Keratinocyte (primary cell): ENCODE results near the gene MEGF11. TPM values are rescaled to one million over a fixed set of nuclear protein-coding genes. Genes with fewer than 3 reads are reported as not detected.

Experiments used
- DNase-seq: peaks from one replicate; pipeline ENCODE4 v3.0.0-alpha.2; 2011; ENCODE audit warnings: low read depth, missing footprints, low spot score
- FAIRE-seq: peaks from 2 replicates; lab custom pipeline; 2011; peaks lifted over from hg19 to GRCh38; lab: Jason Lieb, UNC
- H2AFZ ChIP-seq: 2 replicates; pipeline ENCODE4 v1.6.0; 2012; ENCODE audit warnings: low read length, control low read depth, inconsistent platforms; ENCODE audit not compliant: control insufficient read depth
- H3K27ac ChIP-seq: 2 replicates; pipeline ENCODE4 v1.5.1; 2011; ENCODE audit warnings: low read length; ENCODE audit not compliant: control insufficient read depth, insufficient read depth
- H3K27me3 ChIP-seq: 3 replicates; pipeline ENCODE4 v1.6.0; 2011; ENCODE audit warnings: low read length; ENCODE audit not compliant: control insufficient read depth, insufficient read depth; ENCODE audit errors: extremely low read depth
- H3K36me3 ChIP-seq, 2 experiments: 2 replicates in 1 of 2; 3 replicates in 1 of 2; pipeline ENCODE4 v1.5.1; 2011; ENCODE audit warnings: low read length in 2 of 2, mild to moderate bottlenecking in 1 of 2; ENCODE audit not compliant: control insufficient read depth in 2 of 2, insufficient read depth in 2 of 2; ENCODE audit errors: extremely low read depth in 1 of 2
- H3K4me1 ChIP-seq: 3 replicates; pipeline ENCODE4 v1.5.1; 2011; ENCODE audit warnings: low read length; ENCODE audit not compliant: control insufficient read depth, insufficient read depth; ENCODE audit errors: extremely low read depth
- H3K4me2 ChIP-seq: 3 replicates; pipeline ENCODE4 v1.6.0; 2011; ENCODE audit warnings: low read depth, low read length; ENCODE audit not compliant: control insufficient read depth, insufficient read depth; ENCODE audit errors: extremely low read depth
- H3K4me3 ChIP-seq, 3 experiments: fragments of 200-600 bp in 1 of 3; sonication (generic) in 1 of 3; 2 replicates in 2 of 3; 3 replicates in 1 of 3; pipeline ENCODE4 v1.5.1; 2011 to 2016; ENCODE audit warnings: low read length in 3 of 3, mild to moderate bottlenecking in 3 of 3, control low read depth in 2 of 3, inconsistent platforms in 1 of 3, low read depth in 1 of 3, mixed read lengths in 1 of 3, mixed run types in 1 of 3, moderate library complexity in 1 of 3; ENCODE audit not compliant: control insufficient read depth in 2 of 3, insufficient read depth in 2 of 3; ENCODE audit errors: extremely low read depth in 1 of 3
- H3K79me2 ChIP-seq: 2 replicates; pipeline ENCODE4 v1.6.0; 2012; ENCODE audit warnings: low read length; ENCODE audit not compliant: control insufficient read depth, insufficient read depth
- H3K9ac ChIP-seq: 3 replicates; pipeline ENCODE4 v1.6.0; 2011; ENCODE audit warnings: low read length; ENCODE audit not compliant: control insufficient read depth, insufficient read depth; ENCODE audit errors: extremely low read depth
- H3K9me1 ChIP-seq: 3 replicates; pipeline ENCODE4 v1.6.0; 2011; ENCODE audit warnings: low read length; ENCODE audit not compliant: control insufficient read depth, insufficient read depth; ENCODE audit errors: extremely low read depth
- H3K9me3 ChIP-seq: 2 replicates; pipeline ENCODE4 v1.5.1; 2012; ENCODE audit warnings: low read depth, low read length; ENCODE audit not compliant: control insufficient read depth
- H4K20me1 ChIP-seq: 3 replicates; pipeline ENCODE4 v1.6.0; 2011; ENCODE audit warnings: low read length; ENCODE audit not compliant: control insufficient read depth, insufficient read depth; ENCODE audit errors: extremely low read depth
- EZH2 ChIP-seq: IDR thresholded peaks from one replicate; pipeline ENCODE4 v1.6.1; 2012; ENCODE audit warnings: inconsistent platforms, mild to moderate bottlenecking, low read length, moderate library complexity
- dilution Hi-C: fragments of 300-500 bp; cut with MboI; formaldehyde crosslinking; loops from one replicate; pipeline ENCODE4 v1.7.0; 2020; ENCODE audit warnings: low sequenced_read_pairs; ENCODE audit not compliant: extremely low pct_ligation_motif_present
- polyA plus RNA-seq, 5 experiments: library from polyadenylated mRNA; depleted of rRNA in 3 of 5; stranded (reverse) in 3 of 5; stranded (forward) in 1 of 5; unstranded in 1 of 5; fragments of >200 nt; gene quantifications; 1 replicate in 1 of 5; 2 replicates in 3 of 5; 3 replicates in 1 of 5; pipeline versions ENCODE4 v1.2.1 to v1.2.3, GENCODE V29; 2011 to 2012; ENCODE audit warnings: missing spikeins in 2 of 5, low read depth in 1 of 5, low replicate concordance in 1 of 5
- TF ChIP-seq, protein P1 (sequence below), 3 experiments: IDR thresholded peaks in 1 of 3; conservative IDR thresholded peaks in 1 of 3; optimal IDR thresholded peaks in 1 of 3; 2 replicates in 2 of 3; 3 replicates in 1 of 3; pipeline versions ENCODE3 to v1.5.1; 2011; ENCODE audit warnings: low read length in 3 of 3, mild to moderate bottlenecking in 3 of 3, moderate library complexity in 2 of 3, control low read depth in 1 of 3, inconsistent platforms in 1 of 3; ENCODE audit not compliant: insufficient read depth in 2 of 3; ENCODE audit errors: extremely low read depth in 1 of 3

The MEGF11 gene
- polyA plus RNA-seq, 1 donor (not counting 4 experiments of a cell fraction or from before 2014, with no cell fraction given): not detected

DNA sequence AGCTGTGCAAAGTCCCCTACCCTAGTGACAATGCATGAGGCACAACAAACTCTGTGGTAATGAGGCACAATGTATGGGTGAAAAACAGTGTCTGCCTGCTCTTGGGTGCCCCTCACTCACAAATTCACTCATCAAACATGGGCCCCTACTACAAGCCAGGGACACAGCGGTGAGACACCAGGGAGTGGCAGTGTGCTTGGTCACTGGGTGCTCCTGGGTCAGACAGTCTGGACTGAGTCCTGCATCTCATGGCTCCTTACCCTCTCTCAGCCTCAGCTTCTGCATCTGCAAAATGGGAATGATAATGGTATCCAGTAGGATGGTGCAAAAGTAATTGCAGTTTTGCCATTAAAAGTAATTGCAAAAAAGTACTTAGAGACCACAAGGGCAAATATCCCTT, 184.7 kb downstream of the MEGF11 start:
- peaks cover 9% of the 10 kb centered on the region for H3K27me3 ChIP-seq
- no peaks in the 10 kb centered on the region for H3K9me3 ChIP-seq
- dilution Hi-C loops: no loop called here
- H3K4me2 ChIP-seq: no peak overlapping the region
- no peak overlapping the region for H3K4me3 ChIP-seq
- FAIRE-seq: no peak
- no peaks in the 10 kb centered on the region for H3K79me2 ChIP-seq
- no peak overlapping the region for H3K27ac ChIP-seq
- H3K4me1 ChIP-seq: no peaks in the 10 kb centered on the region
- H4K20me1 ChIP-seq: no peaks in the 10 kb centered on the region
- DNase-seq: no peak
- H3K9me1 ChIP-seq: no peaks in the 10 kb centered on the region
- no peak for TF ChIP-seq EZH2
- TF ChIP-seq, protein P1, sequence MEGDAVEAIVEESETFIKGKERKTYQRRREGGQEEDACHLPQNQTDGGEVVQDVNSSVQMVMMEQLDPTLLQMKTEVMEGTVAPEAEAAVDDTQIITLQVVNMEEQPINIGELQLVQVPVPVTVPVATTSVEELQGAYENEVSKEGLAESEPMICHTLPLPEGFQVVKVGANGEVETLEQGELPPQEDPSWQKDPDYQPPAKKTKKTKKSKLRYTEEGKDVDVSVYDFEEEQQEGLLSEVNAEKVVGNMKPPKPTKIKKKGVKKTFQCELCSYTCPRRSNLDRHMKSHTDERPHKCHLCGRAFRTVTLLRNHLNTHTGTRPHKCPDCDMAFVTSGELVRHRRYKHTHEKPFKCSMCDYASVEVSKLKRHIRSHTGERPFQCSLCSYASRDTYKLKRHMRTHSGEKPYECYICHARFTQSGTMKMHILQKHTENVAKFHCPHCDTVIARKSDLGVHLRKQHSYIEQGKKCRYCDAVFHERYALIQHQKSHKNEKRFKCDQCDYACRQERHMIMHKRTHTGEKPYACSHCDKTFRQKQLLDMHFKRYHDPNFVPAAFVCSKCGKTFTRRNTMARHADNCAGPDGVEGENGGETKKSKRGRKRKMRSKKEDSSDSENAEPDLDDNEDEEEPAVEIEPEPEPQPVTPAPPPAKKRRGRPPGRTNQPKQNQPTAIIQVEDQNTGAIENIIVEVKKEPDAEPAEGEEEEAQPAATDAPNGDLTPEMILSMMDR (optimal IDR thresholded peaks at IDR 0.05 in 1 of 3, IDR thresholded peaks at IDR 0.05 in 1 of 3, conservative IDR thresholded peaks at IDR 0.05 in 1 of 3; ENCODE audit: extremely low read depth in 1 of 3, insufficient read depth in 2 of 3, low read length in 3 of 3): no peak
- H3K36me3 ChIP-seq: no peaks in the 10 kb centered on the region
- H3K9ac ChIP-seq: no peak overlapping the region
- H2AFZ ChIP-seq: no peak overlapping the region

DNA sequence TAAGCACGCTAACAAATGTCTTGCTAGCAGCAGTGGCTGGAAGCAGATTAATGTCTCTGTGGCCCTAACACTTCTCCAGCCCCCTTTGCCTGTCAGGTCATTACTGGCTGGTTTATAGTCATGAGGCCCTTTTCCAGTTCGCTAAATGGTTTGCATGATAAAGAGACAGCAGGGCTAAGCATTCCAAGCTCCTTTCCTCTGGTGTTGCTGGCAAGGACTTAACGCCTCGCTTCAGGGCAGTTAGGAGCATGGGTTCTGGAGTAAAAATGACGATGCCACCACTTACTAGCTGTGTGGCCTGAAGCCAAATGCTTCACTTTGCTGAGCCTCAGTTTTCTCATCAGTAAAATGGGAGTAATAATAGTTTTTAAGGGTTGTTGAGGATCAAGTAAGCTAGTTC, 185.9 kb downstream of the MEGF11 start:
- Histone ChIP-seq H3K79me2 (no peaks in the 10 kb centered on the region), H3K9ac (no peak overlapping the region), H3K9me1 (no peaks in the 10 kb centered on the region), H4K20me1 (no peaks in the 10 kb centered on the region), H3K36me3 (no peaks in the 10 kb centered on the region), H3K27me3 (peaks cover 4% of the 10 kb centered on the region), H3K4me3 (no peak overlapping the region), H3K4me2 (no peak overlapping the region), H2AFZ (no peak overlapping the region), H3K27ac (no peak overlapping the region), H3K4me1 (no peaks in the 10 kb centered on the region), H3K9me3 (no peaks in the 10 kb centered on the region)
- dilution Hi-C loops: no loop called here
- DNase-seq (no peak), FAIRE-seq (no peak)
- TF ChIP-seq, protein P1 (optimal IDR thresholded peaks at IDR 0.05 in 1 of 3, IDR thresholded peaks at IDR 0.05 in 1 of 3, conservative IDR thresholded peaks at IDR 0.05 in 1 of 3; ENCODE audit: extremely low read depth in 1 of 3, insufficient read depth in 2 of 3, low read length in 3 of 3): no peak
- no peak for TF ChIP-seq EZH2
